ENCODE measurements around the gene OBSCN.
"Not testable (repeated sequence)": the region's sequence is repeated elsewhere in the genome, so short reads cannot be mapped to it uniquely, and the experiment has no call there.

The OBSCN gene

DNA sequence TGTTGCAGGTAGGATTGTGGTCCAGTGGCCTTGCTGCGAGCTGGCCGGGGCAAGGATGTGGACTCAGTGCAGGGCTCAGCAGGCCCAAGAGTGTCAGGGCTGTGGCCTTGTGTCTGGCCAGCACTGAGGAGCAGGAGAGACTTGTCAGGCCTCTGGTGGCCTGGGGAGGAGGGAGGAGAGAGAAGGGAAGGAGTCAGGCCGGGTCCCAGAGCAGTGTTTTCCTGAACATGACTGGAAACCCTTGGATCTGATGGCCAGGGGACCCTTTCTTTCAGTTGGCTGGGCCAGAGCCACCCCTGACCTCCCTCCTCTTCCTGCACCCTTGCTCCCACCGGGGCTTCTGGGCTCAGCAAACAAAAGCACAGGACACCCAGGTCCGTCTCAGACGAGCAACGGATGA lies 37.2 kb upstream of the OBSCN start:
- no peak for DNase-seq

DNA sequence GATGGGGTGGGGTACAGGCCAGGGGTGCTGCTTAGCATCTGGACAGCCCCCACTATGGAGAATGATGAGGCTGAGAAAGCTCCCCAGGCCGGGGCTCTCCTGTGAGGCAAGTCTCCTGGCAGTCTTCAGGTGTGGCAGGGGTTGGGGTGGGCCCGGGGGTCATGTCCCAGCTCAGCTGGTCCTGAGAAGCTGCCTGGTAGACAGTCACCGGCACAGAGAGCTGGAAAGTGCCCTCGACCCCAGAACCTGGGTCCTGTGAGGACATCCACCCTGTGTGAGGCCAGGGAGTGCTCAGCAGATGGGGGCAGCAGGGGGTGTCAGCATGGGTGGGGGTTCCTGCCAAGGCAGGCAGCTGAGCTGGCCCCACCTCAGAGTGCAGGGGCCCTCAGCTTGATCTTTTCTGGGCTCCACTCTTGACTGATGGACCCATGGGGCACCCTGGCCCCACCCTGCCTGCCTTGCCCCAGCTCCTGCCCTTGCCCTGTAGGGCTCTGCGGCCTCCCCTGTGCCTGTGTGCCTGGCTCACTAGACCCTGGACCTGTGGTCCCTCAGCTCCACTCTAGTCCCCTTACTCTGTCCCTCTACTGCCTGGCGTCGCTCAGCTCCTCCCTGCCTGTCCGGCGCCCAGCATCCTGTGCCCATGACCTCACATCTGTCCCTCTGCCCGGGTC lies 36.5 kb upstream of the OBSCN start:
- DNase-seq: no peak

DNA sequence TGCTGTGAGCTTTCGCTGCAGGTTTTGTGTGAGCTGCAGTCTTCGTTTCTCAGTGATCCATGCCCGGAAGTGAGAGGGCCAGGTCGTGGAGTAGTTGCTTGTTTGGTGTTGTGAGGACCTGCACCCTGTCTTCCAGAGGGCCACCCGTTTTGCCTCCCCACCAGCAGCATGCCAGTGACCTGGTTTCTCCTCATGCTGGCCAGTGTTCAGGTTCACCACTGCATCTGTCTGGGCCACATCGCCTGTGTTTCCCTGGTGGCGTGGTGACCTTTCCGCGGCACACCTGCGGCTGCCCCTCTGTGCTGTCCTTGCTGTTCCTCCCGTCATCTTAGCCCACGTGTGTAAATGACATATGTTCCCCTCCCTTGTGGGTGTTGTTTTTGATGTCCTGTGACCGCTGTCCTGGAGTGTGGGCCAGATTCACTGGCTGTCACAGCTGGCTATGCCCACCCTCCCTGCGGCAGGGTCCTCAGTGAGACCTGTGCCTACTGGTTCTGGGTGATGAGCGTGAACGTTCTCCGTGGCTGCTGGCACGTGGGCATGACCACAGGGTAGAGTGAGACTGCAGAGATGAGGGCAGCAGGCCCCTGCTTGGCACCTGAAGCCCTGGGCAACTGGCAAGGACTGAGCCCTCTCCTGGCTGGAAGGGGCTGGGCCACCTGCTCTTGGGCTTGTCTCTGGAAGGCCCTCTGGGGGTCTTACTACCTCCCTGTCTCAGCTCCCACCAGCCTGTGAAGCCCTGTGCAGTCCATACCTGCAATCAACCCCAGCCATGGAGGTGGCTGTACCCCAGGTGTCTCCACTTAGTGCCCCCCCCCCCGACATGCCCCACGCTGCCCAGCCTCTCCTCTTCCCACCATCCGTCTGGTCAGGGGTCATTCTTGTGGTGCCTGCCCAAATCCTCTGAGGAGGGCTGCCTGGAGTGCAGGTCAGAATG lies 35.0 kb upstream of the OBSCN start:
- DNase-seq: no peak

DNA sequence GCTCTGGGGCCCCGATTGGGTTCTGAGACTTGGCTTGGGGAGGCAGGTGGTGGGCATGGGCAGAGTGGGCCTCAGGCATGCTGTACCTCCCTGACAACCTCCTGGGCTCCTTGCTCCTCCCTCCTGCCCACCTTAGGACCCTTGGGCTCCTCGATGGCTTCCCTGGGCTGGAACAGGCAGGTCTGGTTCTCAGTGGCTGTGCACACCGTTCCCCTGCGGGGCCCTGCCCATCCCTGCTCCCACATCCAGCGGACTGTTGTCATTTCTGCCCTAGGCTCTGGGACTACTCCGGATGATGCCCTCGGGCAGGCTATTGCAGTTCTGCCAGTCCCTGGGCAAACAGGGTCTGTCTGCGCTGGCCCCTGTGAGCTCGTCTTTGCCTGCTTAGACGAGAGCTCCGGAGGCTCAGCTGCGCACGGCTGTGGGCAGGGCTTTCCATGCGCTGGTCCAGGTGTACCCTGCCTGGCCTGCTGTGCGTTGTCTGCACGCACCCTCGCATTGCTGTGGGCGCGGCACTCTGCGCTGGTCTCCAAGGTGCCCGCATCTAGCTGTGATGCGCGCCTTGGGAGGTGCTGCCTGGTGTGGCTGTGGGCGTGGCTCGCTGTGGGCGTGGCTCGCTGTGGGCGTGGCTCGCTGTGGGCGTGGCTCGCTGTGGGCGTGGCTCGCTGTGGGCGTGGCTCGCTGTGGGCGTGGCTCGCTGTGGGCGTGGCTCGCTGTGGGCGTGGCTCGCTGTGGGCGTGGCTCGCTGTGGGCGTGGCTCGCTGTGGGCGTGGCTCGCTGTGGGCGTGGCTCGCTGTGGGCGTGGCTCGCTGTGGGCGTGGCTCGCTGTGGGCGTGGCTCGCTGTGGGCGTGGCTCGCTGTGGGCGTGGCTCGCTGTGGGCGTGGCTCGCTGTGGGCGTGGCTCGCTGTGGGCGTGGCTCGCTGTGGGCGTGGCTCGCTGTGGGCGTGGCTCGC lies 34.0 kb upstream of the OBSCN start:
- DNase-seq: not testable (repeated sequence)

DNA sequence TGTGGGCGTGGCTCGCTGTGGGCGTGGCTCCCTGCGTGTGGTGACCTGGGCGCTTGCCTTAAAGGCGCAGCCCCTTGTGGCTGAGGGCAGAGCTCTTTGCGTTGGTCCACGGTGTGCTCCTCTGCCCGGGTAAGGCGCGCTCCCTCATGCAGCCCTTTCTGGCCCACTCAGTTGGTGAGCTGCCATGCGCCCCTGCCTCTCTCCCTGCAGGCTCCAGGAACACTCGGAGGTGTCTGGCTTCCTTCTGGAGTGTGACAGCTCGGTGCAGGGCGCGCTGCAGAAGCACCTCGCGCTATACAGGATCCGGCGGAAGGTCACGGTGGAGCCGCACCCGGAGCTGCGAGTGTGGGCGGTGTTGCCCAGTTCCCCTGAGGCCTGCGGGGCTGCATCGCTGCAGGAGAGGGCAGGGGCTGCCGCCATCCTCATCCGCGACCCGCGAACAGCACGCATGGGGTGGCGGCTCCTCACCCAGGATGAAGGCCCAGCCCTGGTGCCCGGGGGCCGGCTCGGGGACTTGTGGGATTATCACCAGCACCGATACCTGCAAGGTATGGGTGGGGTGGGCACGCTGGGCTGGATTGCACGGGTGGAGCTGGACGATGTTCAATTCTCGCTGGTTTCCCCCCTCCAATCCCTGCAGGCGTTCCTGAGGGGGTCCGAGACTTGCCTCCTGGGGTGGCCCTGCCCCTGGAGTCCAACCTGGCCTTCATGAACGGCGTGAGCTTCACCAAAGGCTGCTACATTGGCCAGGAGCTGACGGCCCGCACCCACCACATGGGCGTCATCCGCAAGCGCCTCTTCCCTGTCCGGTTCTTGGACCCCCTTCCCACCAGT lies 33.1 kb upstream of the OBSCN start:
- DNase-seq: no peak

DNA sequence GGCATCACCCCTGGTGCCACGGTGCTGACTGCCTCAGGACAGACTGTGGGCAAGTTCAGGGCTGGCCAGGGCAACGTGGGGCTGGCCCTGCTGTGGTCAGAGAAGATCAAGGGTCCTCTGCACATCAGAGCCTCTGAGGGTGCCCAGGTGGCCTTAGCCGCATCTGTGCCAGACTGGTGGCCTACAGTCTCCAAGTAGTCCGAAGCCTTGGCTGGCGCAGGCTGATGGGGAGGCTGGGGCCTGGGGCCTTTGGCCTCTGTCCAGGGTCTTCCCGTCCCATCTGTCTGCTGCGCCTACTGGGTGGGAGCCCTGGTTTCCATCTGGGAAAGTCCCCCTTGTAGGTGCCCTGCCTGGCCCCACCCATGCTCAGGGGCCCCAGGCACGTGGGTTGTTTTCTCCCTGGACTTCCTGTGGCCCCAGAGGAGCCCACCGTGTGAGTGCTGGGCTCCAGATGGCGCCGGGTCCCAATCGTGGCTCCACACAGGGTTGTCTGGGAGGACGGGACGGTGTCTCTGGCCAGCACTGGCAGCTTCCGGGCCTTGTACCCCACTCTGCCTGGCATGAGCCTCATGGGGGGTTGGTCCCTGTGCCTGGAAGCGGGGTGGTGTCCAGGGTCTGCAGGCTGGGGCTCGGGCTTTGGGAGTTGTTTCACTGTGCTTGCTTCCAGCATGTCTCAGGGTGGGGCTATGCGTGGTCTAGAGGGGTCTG lies 32.4 kb upstream of the OBSCN start:
- no peak for DNase-seq

DNA sequence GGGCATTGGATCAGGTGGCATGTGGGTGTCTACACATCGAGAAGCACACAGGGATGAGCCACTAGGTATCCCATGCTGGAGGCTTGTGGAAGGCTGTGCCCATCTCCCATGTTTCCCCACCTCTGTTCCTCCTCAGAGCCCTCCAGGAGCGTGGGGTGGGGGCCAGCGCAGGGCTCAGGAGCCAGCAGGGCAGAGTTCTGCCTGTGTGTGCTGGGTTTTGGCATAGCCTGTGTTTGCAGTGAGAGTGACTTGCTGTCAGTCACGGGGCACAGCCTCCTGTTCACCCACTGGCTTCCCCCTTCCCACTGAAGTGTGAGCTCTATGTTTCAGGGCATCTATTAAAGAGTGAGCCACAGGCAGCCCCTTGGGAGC lies 31.8 kb upstream of the OBSCN start:
- no peak for DNase-seq

DNA sequence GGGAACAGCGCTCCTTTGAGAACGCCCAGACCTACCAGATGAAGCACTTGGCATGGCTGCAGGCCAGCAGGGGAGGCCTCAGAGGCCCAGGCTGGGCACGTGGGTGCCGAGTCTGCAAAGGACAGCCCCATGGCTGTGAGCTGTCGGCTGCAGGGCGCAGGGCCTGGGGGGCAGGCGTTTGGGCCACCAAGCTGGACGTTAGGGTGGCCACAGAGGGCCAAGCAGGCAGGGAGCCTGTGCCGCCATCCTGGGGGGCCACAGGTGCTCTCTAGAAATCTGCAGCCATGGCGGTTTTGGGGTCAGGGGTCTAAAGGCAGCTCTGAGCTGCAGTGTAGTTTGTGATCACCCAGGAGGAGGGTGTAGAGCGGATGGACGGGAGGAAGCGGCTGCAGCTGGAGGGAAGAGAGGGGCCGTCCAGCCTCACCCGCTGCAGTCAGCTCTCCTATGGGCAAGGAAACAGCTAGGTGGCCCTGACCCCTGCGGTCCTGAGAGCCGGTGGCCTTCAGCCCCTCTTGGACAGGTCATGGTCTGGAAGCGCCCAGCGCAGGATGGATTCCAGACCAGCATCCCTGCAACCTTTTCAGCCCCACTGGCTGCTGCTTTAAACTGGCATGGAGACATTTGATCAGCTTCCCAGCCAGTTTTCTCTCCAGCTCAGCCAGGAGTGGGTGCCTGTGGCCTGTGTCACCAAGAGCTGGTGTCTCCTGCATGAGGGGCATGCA lies 31.2 kb upstream of the OBSCN start:
- DNase-seq: no peak

DNA sequence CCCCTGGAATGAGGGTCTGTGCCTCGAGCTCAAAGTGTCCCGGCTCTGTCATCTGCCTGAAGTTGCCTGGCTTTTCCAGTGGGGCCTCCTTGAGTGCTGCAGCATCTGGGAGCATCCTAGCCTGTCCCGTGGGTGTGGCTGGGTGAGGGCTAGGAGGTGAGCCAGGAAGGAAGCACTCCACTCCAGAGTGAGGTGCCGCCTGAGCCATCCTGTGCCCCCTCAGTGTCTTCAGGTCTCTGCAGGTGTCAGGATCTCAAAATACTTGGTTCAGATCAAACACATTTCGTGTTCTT lies 30.7 kb upstream of the OBSCN start:
- no peak for DNase-seq

DNA sequence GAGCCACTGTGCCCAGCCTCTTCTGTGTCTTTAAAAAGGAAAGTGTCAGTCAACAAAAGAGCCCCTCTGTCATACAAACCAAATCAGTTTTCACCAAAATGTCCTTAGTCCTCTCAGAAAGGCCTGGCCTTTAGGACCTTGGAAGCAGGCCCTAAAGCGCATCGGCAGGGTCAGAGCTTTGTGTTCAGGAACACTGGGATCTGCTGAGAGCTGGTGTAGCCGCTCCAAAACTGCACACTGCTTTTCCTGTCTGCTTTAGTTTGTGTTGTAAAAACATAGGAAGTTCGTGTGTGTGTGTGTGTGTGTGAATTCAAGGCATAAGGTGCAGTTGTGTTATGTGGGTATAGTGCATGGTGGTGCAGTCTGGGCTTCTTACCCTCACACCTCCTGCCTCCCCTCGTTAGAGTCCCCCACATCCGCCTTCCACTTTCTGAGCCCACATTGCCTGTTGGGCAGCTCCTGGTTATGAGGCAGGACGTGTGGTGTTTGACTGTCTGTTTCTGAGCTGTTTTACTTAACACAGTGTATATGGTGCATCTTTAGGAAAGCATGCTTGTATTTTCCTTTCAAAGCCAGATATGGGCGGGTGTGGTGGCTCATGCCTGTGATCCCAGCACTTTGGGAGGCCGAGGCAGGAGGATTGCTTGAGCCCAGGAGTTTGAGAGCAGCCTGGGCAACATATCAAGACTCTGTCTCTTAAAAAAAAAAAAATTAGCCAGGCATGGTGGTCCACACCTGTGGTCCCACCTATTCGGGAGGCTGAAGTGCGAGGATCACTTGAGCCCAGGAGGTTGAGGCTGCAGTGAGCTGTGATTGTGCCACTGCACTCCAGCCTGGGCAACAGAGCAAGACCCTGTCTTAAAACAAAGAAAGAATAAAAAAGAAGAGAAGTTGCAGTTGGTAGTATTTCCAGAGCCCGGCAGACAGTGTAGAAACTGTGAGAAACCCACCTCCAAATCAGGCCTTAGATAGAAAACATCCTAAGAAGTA lies 29.8 kb upstream of the OBSCN start:
- no peak for DNase-seq

DNA sequence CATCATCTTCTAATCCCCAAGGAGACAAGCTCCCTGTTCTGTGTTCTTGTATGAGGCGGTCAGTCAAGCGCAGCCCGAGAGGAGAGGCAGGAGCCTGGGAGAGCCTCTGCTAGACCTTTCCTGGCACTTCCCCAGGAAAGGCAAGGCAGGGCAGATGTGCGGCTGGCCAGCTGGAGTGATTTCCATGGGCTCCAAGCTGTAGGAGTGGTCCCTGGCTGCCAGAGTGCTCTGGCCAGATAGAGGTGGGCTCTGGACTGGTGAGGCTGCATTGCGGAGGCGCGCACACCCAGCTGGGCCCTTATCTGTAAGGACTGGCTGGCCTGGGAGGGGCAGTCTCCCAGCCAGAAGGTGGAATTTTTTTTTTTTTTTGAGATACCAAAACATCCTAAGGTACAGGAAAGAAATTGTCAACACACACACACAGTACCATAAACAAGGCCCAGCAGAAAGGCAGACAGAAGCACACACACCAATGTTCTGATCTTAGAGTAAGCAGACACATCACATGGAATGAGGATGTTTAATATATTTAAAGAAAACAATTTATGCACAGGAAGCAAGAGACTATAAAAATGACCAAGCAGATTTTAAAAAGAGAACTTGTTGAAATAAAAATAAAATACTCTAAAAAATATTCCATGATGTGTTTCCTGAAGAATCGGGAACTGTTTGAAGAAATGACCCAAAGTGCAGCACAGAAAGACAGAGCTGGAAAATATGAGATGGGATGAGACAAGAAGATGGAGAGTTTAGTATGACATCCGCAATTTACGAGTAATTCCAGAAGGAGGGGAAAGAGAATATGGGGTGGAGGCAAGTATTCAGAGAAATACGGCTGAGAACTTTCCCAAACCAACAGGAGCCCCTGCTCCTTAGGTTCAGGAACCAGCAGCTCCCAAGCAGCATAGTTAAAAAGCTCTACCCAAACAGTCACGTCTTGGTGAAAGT lies 28.8 kb upstream of the OBSCN start:
- DNase-seq: no peak

DNA sequence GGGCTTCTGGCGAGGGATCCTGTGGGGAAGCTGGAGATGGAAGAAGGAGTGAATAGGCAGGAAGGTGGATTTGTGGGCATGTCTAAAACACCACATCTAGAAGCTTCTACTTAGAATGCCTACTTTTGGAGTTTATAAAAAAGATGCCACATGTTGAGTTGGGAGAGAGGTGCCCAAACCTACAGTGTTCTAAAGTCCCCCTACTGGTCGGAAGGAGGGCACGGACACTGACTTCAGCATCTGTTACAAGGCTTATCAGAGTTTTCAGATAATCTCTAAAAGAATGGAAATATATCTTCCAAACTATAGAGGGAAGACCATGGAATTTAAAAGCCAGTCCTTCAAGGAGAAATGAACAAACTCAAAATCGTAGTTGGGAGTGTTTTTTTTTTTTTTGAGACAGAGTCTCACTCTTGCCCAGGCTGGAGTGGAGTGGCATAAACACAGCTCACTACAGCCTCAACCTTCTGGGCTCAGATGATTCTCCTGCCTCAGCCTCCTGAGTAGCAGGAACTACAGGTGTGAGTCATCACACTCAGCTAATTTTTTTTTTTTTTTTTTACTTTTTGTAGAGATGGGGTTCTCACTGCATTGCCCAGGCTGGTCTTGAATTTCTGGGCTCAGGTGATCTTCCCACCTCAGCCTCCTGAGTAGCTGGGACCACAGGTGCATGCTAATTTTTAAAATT lies 27.4 kb upstream of the OBSCN start:
- DNase-seq: no peak

DNA sequence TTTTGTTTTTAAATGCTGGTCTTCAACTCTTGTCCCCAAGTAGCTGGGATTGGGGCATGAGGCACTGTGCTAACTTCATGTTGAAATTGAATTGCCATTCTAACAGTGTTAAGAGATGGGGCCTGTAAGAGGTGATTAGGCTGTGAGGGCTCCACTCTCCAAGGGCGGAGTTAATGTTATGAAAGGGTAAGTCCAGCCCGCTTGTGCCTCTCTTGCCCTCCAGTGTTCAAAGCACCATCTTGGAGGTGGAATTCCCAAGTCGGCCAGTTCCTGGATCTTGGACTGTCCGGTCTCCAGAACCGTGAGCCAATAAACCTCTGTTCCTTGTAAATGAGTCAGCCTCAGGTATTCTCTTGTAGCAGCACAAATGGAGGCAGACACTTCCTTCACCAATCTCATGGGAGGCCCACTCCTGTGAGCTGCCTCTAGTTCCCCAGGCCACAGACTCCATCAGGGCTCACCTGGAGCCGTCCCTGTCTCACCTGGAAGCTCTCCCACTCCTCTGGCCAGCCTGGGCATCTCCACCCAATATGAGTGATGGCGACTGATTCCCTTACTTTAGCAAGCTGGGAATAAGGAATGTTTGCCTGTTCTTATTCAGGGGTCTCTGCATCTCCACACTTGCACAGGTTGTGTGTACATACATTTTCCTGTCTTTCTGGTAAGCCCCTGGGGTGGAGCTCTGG lies 26.7 kb upstream of the OBSCN start:
- no peak for DNase-seq

DNA sequence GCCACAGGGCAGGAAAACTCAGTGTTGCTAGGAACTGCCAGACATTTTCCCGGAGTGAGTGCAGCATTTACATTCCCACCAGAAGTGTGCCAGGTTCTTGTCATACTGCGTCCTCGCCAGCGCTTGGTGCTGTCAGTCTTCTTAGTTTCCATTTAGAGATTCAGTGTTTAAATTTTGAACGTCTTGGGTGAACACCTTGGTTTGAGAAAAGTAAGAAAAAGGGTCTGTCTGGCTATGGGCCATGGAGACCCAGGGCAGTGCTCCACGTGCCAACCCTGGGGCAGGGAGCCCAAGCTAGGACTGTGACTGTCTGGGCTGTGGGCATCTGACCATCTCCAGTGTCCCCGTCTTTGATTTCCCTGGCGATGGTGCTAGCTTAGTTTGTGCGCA lies 26.2 kb upstream of the OBSCN start:
- DNase-seq: no peak

DNA sequence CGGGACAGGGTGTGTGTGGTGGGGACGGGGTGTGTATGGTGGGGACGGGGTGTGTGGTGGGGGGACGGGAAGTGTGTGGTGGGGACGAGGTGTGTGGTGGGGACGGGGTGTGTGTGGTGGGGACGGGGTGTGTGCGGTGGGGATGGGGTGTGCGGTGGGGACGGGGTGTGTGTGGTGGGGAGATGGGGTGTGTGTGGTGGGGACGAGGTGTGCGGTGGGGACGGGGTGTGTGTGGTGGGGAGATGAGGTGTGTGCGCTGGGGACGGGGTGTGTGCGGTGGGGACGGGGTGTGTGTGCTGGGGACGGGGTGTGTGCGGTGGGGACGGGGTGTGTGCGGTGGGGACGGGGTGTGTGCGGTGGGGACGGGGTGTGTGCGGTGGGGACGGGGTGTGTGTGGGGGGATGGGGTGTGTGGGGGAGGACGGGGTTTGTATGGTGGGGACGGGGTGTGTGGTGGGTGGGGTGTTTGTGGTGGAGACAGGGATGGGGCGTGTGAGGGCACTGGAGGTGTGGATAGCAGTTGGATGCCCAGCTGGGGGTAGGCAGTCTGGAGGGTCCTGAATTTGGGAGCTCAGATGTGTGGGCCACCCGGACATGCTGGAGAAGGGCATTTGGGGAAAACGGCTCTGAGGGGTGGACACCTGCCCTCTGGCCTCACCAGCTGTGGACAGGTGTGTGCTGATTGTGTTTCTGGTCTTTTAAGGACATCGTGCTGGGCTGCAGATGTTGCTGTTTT lies 25.4 kb upstream of the OBSCN start:
- DNase-seq: no peak

DNA sequence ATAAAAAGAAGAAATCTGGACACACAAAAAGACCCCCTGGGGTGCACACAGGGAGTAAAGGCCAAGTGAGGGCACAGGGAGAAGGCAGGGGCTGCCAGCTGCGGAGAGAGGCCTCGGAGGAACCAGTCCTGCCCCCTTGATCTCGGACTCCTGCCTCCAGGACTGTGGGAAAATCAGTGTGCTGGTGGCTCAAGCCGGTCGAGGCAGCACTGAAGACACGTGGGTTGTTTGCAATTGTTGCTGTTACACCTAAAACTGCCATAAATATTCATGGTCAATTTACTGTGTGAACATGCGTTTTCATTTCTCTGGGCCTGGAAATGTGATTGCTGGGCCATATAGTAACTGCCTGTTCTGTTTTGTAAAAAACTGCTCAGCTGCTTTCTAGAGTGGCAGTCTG lies 23.7 kb upstream of the OBSCN start:
- no peak for DNase-seq

DNA sequence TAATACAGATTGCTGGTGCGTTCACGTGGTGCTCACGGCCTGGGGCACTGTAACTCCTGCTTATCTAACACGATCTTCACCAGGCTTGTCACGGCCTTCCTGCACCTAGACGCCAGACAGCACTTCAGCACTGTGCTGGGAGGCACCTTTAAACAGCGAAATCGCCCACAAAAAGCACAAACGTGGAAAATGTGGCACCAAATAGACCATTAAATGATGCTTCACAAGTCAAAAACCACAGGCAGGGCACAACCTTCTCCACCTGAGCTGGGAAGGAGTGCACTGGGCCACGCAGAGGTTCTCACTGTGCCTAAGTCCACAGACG lies 22.2 kb upstream of the OBSCN start:
- DNase-seq: no peak
